ENCODE data around the gene CD200R1L. TPM values are rescaled to one million over a fixed set of nuclear protein-coding genes. Genes with fewer than 3 reads are reported as not detected.

Gene CD200R1L
- not detected in 2 replicates for total RNA-seq

GRCh38 chr3:112846764-112847163, at the start of gene CD200R1L:
TSS of gene CD200R1L (minus strand) at chr3:112846864. CDS start at chr3:112829367, 17,497 bp downstream.

Other genes with a start within 250 kb of the CD200R1L start
- 1,145 and 1,533 TPM in 2 replicates for gene CCDC80, start 205.7 kb downstream of the CD200R1L start, total RNA-seq
- gene CD200R1, start 128.2 kb upstream of the CD200R1L start, total RNA-seq, result not detected in 2 replicates
- gene GTPBP8, start 144.1 kb upstream of the CD200R1L start, total RNA-seq, result 18.6 and 21.4 TPM in 2 replicates